GM21717 (cell line): Measurements from ENCODE around the gene RAB36.

Experiments
- ATAC-seq: cut with Tn5 transposase; IDR thresholded peaks from one replicate; pipeline ENCODE4 v1.9.1; 2021; ENCODE audit warnings: mild to moderate bottlenecking, moderate library complexity; ENCODE audit not compliant: unreplicated experiment

Gene RAB36

DNA sequence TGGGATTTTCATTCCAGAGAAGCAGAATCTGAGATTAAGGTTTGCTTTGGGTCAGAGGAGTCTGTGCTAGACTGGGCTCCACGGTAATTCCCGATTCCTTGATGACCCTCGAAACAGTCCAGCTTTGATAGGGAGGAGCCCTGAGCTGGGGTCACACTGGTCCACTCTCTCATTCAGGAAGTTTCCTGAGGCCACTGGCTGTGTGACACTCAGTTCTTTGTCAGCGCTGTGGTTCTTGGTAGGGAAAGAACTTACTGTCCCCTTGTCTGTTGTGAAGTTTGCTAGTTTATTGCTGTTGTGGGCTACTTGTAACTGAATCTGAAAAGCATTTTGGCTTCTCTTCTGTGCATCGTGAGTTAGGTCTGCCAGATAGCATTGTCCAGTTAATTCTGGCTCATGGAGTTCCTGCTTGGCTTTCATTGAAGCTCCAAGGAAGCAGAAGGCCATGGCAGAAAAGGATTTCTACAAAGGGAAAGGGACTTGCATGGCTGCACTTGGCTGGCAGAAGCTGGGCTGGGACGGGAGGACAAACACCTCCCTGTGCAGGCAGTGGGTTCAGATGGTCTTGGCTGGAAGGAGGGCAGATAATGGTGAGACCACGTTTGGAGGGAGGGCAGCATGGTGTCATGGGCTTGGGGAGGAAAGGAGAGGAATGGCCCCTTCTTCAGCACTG is 58.3 kb downstream of the RAB36 start:
- no peak for ATAC-seq

DNA sequence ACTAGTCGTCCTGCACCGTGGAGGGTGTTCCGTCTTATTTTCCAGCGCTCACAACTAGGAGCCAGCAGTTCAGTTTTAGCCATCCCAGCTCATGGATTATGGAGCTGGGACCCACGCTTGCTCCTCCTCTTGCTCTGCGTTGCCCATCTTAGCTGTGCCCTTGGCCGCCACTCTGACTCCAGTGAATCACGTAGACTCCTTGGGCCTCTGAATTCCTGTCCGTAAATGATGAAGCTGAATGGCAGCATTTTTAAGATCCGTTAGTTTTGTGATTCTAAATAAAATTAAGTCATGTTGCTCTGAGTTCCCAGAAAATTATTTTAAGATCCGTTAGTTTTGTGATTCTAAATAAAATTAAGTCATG is 58.8 kb downstream of the RAB36 start:
- no peak for ATAC-seq

DNA sequence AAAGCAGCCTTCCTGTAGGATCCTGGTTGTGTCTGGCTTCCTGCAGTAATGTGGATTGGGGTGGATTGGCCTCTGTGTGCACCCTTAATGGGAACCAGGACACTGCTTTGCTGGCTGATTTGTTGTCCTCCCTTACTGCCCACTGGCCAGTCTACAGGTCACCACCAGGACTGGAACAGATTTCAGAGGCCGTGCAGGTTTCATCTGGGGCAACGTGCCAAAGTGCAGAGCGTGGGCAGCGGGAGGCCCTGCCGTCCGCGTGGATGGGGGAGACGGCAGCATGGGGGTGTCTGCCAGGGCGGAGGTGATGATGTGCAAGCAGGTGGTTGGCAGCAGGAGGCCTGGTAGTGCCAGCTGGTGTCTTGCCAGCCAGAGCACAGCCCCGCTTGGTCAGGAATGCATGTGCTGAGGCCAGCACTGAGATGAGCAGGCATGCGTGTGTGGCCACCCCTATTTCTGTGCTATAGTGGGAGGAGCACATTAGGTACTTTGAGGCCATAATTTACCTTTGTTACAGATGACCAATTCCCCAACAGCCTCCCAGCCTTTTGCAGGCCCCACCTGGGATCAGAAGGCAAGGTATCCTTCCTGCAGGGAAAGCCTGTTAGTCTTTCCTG is 59.4 kb downstream of the RAB36 start:
- ATAC-seq: no peak

DNA sequence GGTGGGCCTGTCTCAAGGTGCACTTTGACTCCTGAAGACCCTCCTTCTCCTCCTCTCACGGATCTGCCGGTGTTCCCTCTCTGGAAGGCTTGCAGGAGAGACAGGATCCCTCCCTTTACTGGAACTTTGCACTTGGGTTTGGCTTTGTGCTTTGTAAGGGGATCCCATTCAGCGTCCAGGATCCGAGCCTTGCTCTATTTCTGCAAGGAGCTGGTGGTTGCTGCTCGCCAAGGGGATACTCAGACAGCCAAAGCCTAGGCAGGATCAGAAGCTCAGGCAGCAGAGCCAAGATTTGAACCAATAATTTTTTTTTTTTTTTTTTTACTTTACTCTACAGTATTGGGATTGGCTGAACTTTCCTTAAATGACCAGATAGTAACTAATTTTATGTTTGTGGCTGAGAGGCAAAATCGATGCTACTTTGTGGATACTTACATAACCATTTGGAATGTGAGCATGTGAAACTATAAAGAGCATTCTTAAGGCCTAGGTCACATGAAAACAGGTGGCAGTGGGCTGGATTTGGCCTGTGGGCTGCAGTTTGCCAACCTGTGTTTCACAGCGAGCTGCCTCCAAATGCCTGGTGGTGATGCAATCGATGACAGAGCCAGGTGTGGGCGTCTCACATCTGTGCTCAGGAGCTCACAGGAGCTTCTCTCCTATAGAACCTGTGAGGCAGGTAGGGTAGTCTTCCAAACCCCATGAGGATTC is 60.2 kb downstream of the RAB36 start:
- no peak for ATAC-seq

DNA sequence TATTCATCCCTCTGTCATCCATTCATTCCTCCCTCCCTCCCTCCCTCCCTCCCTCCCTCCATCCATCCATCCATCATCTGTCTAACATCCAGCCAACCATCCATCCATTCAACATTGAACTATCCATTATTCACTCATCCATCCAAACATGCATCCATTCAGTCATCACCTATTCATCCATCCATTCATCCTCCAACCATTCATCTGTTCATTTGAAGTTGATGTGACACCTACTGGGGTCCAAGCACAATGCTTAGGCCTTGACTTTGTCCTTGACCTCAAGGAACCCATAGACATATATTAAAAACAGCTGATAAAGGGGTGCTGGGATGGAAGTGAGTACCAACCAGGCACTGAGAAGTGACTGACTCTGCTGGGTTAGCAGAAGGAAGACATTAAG is 61.6 kb downstream of the RAB36 start:
- ATAC-seq: no peak

DNA sequence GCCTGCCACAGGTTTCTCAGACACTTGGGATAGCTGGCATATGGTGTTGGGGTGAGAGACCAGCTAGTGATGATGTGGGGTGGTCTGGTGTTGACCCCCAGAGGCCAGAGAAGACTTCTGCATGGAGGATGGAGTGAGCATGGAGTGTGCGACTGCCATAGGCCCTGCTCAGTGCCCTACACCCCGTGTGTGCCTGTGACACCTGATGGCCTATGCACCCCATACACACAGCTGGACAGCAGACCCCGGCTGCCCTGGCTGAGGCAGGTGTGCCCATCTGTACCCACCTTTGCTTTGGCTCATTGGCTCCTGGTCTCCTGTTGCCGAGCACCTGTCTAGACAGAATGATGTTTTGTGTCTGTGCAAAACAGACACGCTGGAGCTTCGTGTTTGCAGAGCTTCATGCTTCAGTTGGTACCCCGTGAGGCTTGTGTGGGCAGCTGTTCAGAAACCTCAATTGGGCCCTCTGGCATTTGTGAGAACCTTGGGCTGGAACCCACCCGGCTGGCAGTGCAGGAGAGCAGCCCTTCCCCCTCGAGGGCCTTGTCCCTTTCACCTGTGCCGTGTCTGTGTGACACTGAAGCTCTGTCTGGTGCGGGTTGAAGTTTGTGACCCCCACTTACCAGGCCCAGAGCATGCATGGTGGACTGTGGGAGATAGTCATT is 62.6 kb downstream of the RAB36 start:
- ATAC-seq: no peak

DNA sequence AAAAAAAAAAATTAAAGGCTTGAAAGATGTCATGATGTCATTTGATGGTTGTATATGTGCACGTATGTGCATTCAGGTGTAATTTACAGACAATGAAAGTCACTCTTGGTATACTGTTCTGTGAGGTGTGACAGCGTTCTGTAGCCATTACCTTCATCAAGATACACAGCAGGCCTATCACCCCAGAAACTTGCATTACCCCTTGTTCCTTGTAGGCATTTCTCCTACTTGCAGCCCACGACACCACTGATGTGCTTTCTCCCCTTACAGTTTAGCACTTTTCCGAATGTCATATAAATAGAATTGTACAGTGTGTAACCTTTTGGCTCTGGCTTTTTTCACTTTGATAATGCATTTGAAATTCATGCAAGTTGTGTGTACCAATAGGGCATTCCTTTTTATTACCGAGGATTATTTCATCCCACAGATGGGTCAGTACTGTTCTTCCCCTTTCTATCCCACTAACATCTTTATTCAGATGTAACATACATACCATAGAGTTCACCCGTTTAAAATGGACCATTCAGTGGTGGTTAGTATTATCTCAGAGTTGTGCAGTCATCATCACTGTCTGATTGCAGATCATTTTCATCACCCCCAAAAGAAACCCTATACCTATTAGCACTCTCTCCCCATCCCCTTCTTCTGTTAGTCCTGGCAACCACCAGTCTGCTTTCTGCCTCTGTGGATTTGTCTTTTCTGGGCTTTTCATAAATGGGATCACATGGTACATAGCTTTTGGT is 65.3 kb downstream of the RAB36 start:
- ATAC-seq: no peak

DNA sequence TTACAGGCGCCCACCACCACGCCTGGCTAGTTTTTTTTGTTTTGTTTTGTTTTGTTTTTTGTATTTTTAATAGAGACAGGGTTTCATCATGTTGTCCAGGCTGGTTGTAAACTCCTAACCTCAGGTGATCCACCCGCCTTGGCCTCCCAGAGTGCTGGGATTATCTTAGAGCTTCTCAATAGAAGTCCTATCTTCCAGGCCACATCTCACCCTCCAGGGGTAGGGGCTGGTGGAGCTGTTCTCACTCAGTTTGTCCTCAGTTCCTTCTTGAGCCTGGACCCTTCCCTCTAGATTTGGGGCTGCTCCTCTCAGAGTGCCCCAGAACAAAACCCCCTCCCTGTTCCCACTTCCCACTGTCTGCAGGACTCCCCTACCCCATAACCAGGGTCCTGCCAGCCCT is 66.3 kb downstream of the RAB36 start:
- ATAC-seq: no peak

DNA sequence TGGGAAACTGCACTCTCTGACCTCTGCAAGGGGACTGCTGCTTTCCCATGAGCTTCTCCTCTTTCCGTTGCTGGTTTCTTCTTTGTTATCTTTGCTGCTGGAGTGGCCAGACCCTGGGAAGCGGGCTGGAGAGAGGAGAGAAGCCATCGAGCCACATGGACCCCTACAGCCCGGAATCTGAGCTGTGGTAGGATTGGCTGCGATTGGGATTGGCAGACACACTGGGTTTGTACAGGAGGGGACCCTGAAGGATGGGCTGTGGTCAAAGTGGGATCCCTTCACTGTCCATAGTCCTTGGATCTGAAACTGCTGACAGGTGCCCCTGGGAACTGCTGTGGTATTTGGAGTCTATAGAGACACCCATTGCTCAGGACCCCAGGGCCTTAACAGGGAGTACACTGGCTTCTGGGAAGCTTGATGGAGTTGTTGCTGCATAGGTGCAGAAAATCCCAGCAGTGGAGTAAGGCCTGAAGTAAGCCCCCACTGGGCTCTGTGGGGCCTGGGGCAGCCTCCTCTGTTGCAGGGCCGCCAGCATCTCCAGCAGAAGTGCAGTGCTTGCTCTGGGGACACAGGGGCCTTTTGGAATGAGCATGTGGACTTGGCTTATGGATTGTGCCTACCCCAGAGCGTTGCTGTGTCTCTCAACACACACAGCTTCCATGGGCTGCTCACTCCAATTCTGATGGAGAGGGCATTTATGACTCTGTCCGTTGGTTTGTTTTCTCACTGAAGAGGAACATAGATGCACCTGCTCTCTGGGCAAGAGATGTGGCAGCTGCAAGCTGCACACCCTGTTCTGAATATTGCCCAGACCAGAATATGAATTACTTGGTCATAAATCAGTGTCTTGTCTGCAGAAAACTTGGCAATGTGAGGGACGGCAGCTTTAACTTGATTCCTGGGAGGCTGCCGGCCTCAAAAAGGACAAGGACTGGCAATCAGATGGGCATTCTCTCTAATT is 67.1 kb downstream of the RAB36 start:
- ATAC-seq: no peak

DNA sequence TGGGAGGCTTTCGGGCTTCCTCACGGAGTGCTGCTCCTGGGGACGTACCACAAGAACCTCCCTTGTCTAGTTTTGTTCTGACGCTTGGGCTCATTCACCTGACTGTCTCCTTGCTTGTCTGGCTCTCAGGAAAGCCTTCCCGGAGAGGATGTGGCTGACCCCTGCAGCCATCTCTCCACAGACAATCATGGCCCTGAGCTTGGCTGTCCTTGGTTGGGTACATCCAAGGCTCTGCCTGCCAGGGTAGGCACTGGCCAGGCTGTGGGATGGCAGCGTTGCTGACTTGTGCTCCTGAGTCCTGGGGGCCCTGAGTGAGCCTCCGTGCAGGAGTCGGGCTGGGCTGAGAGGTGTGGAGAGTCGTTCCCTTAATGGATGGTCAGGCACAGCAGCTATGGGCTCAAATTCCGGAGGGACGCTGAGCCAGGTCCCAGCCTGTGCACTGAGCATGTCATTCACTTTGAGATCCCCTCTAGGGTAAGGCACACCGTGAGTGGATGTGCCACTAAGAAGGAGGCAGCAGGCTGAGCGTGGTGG is 67.8 kb downstream of the RAB36 start:
- no peak for ATAC-seq

DNA sequence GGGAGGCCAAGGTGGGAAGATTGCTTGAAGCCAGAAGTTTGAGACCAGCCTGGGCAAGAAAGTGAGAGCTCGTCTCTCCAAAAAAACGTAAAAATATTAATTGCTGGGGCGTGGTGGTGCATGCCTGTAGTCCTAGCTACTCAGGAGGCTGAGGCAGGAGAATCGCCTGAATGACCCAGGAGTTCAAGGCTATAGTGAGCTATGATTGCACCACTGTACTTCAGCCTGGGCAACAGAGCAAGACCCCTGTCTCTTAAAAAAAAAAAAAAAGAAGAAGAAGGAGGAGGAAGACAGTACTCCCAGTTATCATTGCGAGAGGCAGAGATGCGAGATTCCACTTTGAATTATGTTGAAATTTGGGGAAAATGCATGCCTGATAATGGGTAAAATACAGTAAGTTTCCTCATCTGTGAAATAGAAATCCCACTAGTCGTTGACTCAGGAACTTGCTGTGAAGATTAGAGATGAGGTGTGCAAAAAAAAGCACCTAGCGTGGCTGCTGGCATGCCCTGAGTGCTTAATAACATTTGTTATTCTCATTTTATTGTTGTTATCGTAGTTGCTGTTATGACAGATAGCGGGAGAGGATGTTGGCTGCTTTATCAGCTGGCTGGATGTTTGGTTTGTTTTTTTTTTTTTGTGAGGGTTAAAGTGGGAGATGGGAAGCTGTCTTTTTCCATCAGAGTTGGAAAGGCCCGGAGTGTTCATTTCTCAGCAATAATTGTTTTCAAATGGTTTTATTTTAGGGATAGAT is 68.5 kb downstream of the RAB36 start:
- no peak for ATAC-seq
